Activated CD4-positive, alpha-beta T cell treated with anti-CD3 and anti-CD28 coated beads for 24 hours (primary cell): ENCODE data around the gene SLMAP.
"Not testable (repeated sequence)": the region's sequence is repeated elsewhere in the genome, so short reads cannot be mapped to it uniquely, and the experiment has no call there.

Experiments
- DNase-seq, 2 donors: peaks; one replicate each; pipeline ENCODE4 v3.0.0-alpha.2; 2020; ENCODE audit warnings: low read depth in 2 of 2

Gene SLMAP

GRCh38 chr3:57827757-57828156 lies 71.6 kb downstream of the SLMAP start:
- DNase-seq: no peak

GRCh38 chr3:57832486-57832885 lies 76.4 kb downstream of the SLMAP start:
- DNase-seq: no peak

- no peak for DNase-seq
These were observed 76.8 kb downstream of the SLMAP start for GRCh38 chr3:57832900-57833313.

- no peak for DNase-seq
These were observed 77.7 kb downstream of the SLMAP start for GRCh38 chr3:57833763-57834162.

GRCh38 chr3:57837686-57838085 lies 81.6 kb downstream of the SLMAP start:
- DNase-seq: no peak

GRCh38 chr3:57838627-57839026 lies 82.5 kb downstream of the SLMAP start:
- DNase-seq: no peak

- no peak for DNase-seq
These were observed 84.4 kb downstream of the SLMAP start for GRCh38 chr3:57840473-57840872.

- no peak for DNase-seq
These were observed 85.7 kb downstream of the SLMAP start for GRCh38 chr3:57841818-57842217.

GRCh38 chr3:57848177-57848738 lies 92.1 kb downstream of the SLMAP start:
- no peak for DNase-seq

- no peak for DNase-seq
These were observed 95.2 kb downstream of the SLMAP start for GRCh38 chr3:57851304-57851703.

GRCh38 chr3:57852896-57853295 lies 96.8 kb downstream of the SLMAP start:
- DNase-seq: no peak

- DNase-seq: no peak
These were observed 99.2 kb downstream of the SLMAP start for GRCh38 chr3:57855281-57855680.

GRCh38 chr3:57855943-57856342 lies 99.8 kb downstream of the SLMAP start:
- no peak for DNase-seq

- DNase-seq: no peak
These were observed 100.6 kb downstream of the SLMAP start for GRCh38 chr3:57856675-57857074.

GRCh38 chr3:57862894-57863293 lies 106.8 kb downstream of the SLMAP start:
- no peak for DNase-seq

GRCh38 chr3:57863380-57863779 lies 107.3 kb downstream of the SLMAP start:
- no peak for DNase-seq

GRCh38 chr3:57864853-57865252 lies 108.7 kb downstream of the SLMAP start:
- DNase-seq: no peak

- not testable (repeated sequence) for DNase-seq
These were observed 113.0 kb downstream of the SLMAP start for GRCh38 chr3:57869110-57869509.

- no peak for DNase-seq
These were observed 116.5 kb downstream of the SLMAP start for GRCh38 chr3:57872606-57873005.

- DNase-seq: no peak
These were observed 120.5 kb downstream of the SLMAP start for GRCh38 chr3:57876632-57877031.

GRCh38 chr3:57877116-57877515 lies 121.0 kb downstream of the SLMAP start:
- no peak for DNase-seq

GRCh38 chr3:57884436-57884835 lies 128.3 kb downstream of the SLMAP start:
- DNase-seq: not testable (repeated sequence)

- DNase-seq: no peak
These were observed 133.7 kb downstream of the SLMAP start for GRCh38 chr3:57889807-57890206.

- DNase-seq: no peak
These were observed 134.8 kb downstream of the SLMAP start for GRCh38 chr3:57890874-57891273.
